D341Med (cell line): Measurements from ENCODE around the gene EFR3B.
A peak's percentile ranks its signal among the peaks of the same experiment; 100 is the strongest.

Experiments
- DNase-seq: peaks from one replicate; pipeline ENCODE4 v3.0.0; 2012; ENCODE audit warnings: low spot score

EFR3B gene

DNA sequence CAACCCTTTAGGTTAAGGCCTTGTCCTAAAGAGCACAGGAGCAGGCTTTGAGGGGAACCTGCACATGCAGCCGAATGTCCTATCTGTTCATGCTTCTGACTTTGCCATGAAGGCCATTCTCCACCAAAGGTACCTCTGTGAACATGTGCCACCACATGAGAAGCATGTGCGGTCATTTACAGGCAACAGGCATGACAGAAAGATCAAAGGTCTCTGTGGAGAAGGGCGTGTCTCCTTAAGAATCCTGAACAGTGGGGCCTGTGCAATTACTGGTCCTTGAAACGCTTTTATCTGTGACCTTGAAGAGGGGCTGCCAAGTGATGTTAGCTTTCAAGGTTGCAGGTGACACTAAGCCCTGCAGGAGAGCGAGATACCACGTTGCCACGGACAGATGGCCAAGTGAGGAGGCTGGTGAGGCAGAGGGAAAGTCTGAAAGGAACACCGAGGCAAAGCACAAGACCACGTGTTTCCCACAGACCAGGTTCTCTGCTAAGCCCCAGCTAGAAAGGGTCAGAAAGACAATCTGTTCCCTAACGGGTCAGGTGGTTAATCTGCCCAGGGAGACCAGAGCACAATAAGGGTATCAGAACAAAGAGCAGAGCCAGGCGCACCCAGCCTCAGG, 146.0 kb downstream of the EFR3B start:
- no peak for DNase-seq

DNA sequence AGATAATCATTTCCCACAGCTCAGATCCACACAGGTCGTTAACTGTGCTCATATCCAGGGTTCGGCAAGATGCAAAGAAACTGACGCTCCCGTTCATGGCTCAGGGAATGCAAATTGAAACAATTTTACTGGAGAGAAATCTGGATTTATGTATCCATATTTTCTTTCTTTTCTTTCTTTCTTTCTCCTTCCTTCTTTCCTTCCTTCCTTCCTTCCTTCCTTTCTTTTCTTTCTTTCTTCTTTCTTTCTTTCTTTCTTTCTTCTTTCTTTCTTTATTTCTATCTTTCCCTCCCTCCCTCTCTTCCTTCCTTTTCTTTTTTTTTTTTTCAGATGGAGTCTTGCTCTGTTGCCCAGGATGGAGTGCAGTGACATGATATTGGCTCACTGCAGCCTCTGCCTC, 146.5 kb downstream of the EFR3B start:
- no peak for DNase-seq

DNA sequence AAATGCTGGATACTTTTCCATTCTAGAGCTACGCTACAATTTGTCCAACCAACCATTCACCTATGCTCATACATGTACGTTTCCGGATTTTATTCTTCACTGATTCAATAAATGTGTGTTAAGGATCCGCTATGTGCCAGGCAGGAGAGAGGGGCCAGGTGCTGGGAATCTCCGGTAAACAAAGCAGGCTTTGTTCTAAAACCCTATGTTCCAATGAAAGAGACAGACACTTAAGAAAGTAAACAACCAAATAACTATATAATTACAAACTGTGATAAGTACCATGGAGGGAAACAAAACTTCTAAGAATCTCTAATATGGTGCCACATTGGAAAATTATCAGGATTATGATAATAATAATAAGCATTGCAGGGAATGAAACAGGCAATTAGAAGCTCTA, 148.7 kb downstream of the EFR3B start:
- no peak for DNase-seq

DNA sequence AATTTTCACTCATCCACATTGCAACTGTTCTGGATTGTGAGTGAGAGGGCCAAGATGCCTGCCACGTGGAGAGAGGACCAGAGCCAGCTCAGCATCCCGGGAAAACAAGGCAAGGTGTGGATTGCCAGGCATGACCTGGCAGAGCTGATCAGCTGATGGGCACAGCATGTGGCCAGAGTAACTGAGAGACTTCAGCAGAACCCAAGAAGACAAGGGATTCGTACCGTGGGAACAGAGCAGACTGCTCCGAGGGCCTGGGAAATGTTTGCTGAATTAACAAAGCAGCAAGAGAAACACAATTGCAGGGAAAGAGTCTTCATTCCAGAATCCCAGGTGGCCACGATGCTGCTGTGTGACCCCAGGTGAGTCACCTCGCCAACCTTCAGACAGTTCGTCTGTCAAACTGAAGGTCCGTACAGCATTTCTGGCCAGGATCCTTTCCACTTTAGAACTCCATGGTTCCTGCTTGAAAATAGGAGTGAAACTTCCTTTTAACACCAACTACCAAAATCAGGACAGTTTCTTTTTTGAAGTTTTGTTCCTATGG, 152.8 kb downstream of the EFR3B start:
- DNase-seq, result no peak

DNA sequence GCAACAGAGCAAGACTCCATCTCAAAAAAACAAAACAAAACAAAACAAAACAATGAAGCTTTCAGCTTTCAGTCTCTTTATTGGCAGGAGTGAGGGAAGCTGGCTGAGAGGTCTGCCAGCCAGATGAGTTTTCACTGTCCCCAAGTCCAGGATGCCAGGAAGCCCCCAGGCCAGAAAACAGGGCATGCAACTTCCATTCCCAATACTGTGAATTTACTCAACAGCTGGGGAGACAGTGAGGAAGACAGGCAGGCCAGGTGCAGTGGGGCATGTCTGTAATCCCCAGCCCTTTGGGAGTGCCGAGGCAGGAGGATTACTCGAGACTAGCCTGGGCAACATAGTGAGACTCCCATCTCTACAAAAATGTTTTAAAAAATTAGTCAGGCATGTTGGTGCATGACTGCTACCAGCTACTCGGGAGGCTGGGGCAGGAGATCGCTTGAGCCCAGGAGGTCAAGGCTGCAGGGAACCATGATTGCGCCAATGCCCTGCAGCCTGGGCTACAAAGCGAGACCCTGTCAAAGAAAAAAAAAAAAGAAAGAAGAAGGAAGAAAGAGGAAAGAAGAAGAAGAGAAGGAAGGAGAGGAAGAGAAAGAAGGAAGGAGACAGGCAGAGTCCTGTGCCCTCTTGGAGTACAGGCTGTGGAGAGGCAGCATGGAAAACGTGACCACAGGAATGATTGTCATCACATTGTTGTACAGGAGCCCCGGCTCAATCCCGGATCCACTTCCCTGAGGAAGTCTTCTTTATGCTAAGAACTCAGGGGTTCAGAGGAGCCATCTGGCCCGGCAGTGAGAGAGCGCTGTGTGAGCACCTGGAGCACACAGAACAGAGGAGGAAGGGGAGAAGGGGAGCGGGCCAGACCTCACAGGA, 155.7 kb downstream of the EFR3B start:
- DNase-seq, result peak; percentile 14

DNA sequence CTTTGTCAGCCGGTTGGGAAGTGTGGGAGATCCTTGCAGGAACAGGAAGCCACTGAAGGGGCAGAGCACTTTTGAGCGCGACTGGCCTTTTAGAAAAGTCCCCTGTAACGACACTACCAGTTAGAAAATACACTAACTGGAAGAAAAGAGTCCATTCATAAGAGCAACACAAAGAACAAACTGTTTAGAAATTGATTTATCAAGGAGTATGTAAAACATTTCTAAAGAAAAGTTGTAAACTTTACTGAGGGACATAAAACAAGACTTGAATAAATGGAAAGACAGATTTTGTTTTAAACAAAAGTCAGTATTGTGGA, 156.3 kb downstream of the EFR3B start:
- DNase-seq, result no peak

DNA sequence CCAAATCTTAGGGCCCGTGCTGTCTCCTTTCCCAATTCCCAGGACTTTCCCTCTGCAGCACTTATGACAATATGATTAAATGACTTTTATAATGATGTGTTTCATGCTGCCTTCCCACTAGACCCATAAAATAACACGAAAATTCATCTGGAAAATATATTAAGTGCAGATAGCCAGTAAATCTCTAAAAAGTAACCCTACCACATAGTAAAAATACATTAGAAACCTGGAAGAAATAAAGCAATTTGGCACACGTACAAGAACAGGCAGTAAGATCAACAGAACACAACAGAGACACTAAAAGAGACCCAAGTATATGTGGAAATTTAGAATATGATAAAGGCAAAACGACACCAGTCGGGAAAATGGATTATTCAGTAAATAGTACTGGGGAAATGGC, 156.7 kb downstream of the EFR3B start:
- no peak for DNase-seq

DNA sequence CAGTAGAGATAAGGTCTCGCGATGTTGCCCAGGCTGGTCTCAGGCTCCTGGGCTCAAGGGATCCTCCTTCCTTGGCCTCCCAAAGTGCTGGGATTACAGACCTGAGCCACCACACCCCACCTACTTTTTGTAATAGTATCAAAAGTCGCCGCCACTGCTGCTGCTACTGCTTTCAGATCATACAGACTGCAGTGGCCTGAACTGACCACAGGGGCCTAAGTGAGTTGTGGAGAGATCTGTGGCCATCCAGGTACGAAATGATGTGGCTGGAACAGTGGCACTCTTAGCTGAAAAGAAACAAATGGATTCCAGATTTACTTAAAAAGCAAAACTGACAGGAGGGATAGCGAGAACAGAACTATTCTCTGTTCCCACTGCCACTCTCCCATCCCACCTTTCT, 159.4 kb downstream of the EFR3B start:
- DNase-seq, result no peak

DNA sequence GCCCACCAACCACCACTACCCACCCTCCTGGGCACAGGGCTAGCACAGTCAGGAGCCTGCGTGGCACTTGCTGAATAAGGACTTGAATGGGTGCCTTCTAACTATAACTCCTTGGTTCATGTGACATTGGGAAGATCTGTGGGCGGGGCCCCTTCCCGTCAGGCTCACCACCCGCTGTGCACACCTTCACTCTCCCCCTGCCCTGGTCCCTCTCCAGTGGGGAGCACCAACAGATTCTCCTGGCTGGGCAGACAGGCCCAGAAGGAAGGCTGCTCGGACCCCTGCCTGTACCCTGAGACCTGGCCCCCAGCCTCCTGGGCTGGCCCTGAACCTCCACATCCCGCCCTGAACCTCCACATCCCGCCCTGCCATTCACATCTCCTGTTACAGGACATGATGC, 159.9 kb downstream of the EFR3B start:
- DNase-seq, result peak; percentile 6

DNA sequence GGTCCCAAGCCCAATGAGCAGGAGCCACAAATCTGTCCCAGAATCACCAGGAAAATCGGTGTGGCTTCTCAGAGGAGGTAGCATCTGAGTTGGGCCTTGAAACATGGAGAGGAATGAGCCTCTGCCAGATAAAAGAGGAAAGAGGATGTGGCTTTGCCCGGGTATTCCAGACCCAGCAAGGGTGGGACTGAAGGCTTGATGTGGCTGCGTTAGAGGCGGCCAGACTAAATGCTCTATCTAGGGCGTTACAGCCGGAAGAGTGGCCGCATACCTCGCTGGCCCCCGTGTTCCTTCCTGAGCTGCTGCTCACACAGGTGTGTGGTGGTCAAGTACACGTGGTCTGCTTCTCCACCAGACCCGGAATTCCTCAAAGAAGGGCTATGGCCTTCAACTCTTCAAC, 160.4 kb downstream of the EFR3B start:
- DNase-seq, result no peak

DNA sequence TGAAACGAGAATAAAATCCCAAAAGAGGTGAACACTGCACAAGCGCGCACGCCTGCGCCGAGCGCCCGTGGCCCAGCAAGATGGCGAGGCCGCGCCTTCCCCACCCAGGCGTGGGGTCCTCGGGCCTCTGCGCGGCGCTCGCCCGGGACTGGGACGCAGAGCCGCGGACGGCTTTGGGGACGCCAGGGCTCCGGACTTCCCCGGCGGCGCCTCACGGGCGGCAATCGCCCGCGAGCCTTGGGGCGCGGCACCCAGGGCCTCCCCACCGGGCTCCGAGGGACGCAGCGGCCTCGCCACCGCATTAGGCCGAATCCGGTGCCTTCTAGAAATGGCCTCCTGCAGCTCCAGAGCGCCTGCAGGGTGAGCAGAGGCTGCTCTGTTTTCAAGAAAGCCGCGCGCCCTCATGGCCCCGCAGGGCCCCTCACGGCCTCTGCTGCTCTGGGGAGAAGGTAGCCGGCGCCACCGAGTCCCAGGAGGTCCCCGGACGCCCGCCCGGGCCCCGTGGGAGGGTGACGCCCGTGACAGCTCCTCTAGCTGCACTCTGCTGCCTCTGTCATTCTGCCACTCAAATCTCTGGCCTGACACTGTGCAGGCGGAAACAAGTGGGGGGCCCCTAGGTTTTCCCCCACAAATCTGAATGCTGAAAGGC, 162.4 kb downstream of the EFR3B start:
- DNase-seq, result peak; percentile 22

DNA sequence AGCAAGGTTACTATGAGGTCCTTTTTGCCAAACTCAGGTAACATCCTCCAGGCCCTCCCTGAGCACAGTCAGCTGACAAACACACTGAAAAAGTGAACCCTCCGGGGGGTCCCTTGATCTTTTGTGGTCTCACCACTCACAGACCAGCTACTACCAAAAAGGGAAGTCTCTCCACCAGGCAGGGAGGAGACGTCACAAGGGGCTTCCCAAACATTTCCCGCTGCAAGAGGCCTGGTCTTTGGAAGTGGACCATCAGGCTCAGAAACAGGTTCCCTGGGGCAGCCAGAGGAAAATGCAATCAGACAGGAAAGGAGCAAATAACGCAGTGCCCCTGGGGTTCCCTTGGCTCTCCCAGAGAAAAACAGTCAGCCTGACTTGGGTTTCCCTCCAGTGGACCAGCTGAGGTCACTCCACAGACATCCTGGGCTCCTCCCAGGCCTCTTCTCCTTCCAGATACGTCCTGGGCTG, 165.2 kb downstream of the EFR3B start:
- peak; percentile 7 for DNase-seq
